ENCODE data around the gene MAOB. TPM values are rescaled to one million over a fixed set of nuclear protein-coding genes. Genes with fewer than 3 reads are reported as not detected.

Gene MAOB
- total RNA-seq, 1 donor: 0.72 TPM

GRCh38 chrX:43897290-43897689 lies 15.0 kb upstream of the MAOB start:
- DNase-seq (ENCODE audit: low read depth): no peak
- no peak overlapping the region for H3K4me3 ChIP-seq (ENCODE audit: low read depth, low read length)
- no peak for TF ChIP-seq CTCF (IDR thresholded peaks at IDR 0.05; ENCODE audit: insufficient read depth, low read length)

- TF ChIP-seq CTCF (IDR thresholded peaks at IDR 0.05; ENCODE audit: insufficient read depth, low read length): no peak
- DNase-seq (ENCODE audit: low read depth): no peak
- no peak overlapping the region for H3K4me3 ChIP-seq (ENCODE audit: low read depth, low read length)
Measured at GRCh38 chrX:43892336-43892870, 10.2 kb upstream of the MAOB start.

- no peak for TF ChIP-seq CTCF (IDR thresholded peaks at IDR 0.05; ENCODE audit: insufficient read depth, low read length)
- no peak overlapping the region for H3K4me3 ChIP-seq (ENCODE audit: low read depth, low read length)
- DNase-seq (ENCODE audit: low read depth): no peak
Measured at GRCh38 chrX:43885617-43886016, 3.4 kb upstream of the MAOB start.

DNA sequence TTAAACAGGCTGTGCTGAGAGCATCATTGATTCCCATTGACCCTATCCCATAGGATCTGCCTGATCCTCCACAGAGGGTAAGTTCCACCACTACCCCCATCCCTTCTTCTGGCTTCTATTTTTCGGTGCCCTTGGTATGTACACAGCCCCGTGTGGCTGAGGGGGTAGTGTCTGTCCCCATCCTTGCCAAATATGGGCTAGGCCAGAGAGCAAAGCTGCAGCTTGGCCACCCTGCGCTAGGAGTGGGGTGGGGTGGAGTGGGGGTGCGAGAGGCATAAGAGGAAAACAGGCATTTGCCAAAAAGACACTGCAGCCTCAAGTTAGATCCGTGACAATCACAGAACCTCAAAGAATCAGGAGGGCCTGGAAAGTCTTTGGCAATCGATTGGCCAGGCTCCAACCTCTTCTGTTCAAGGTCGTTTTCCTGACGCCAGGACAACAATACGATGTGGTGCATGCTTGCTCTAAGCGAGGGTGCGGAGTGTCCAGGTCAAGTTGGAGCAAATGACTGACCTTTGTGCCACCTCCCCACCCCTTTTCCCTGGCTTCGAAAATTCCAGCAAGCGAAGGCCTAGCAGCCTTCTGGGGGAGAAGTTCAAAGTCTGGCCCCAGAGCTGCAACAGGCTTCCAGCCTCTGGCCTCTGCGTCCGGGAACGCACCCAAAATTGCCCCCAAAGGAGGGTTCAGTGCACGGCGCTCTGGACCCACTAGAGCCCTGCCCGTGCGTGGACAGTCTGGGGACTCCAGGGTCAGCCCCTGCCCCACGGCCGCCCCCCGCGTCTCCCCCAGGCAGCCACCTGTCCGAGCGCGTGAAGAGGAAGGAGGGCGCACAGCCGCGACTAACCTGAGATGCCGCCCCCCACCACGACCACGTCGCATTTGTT lies 598 bp downstream of the MAOB start:
- no peak for DNase-seq (ENCODE audit: low read depth)
- TF ChIP-seq CTCF (IDR thresholded peaks at IDR 0.05; ENCODE audit: insufficient read depth, low read length): no peak
- H3K4me3 ChIP-seq (ENCODE audit: low read depth, low read length): peak overlapping the region; percentile 25

DNA sequence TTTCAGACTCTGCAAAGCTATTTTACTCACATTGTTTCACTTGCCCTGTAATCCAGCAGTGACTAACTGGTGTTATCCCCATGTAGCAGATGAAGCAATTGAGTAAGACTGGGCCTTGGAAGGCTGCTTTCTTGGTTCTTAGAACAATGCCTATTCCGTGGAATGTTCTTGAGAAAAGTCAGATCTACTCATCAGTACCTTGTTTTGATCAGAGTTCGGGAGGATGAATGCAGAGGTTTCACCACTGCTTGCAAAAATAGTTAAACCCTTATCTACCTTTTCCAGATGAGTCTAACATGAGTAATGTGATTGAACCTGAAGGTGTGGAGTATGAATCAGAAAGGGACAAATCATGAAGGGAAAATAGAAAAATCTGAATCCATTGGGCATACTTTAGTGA lies 1.8 kb downstream of the MAOB start:
- no peak for TF ChIP-seq CTCF (IDR thresholded peaks at IDR 0.05; ENCODE audit: insufficient read depth, low read length)
- no peak overlapping the region for H3K4me3 ChIP-seq (ENCODE audit: low read depth, low read length)
- DNase-seq (ENCODE audit: low read depth): peak; percentile 28

DNA sequence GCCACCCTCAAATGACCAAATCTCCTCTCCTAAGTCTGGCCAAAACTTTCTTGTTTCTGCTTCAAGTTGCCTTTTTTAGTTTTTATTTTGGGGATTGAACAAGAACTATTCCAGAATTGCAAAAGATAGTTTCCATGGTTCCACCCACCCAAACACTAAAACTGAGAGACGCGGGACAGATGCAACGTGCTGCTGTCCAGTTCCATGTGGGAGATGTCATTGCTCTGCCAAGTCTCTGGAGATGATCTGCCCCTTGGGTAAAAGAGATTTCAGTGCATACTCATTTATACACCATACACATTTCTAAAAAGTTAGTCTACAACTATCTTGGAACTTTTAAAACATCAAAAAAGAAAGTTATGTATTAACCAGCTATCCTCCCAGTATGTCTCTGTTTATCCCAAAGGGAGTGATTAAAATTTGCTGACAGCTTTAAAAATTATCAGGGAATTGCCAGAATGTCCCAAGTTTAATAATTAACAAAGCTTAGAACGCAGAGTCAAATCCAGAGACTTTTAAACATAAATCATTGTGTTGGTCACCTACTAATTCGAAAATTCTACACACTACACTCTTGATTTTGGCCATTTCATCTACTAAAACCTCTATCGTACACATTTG lies 3.2 kb downstream of the MAOB start:
- no peak overlapping the region for H3K4me3 ChIP-seq (ENCODE audit: low read depth, low read length)
- TF ChIP-seq CTCF (IDR thresholded peaks at IDR 0.05; ENCODE audit: insufficient read depth, low read length): no peak
- DNase-seq (ENCODE audit: low read depth): peak; percentile 4
